ENCODE measurements around the gene SUGP2.

- TF ChIP-seq, protein P1, sequence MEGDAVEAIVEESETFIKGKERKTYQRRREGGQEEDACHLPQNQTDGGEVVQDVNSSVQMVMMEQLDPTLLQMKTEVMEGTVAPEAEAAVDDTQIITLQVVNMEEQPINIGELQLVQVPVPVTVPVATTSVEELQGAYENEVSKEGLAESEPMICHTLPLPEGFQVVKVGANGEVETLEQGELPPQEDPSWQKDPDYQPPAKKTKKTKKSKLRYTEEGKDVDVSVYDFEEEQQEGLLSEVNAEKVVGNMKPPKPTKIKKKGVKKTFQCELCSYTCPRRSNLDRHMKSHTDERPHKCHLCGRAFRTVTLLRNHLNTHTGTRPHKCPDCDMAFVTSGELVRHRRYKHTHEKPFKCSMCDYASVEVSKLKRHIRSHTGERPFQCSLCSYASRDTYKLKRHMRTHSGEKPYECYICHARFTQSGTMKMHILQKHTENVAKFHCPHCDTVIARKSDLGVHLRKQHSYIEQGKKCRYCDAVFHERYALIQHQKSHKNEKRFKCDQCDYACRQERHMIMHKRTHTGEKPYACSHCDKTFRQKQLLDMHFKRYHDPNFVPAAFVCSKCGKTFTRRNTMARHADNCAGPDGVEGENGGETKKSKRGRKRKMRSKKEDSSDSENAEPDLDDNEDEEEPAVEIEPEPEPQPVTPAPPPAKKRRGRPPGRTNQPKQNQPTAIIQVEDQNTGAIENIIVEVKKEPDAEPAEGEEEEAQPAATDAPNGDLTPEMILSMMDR (IDR thresholded peaks at IDR 0.05), result no peak
- no peak for TF ChIP-seq EP300 (IDR thresholded peaks at IDR 0.05; ENCODE audit: low read depth)
These were observed 79.2 kb downstream of the SUGP2 start for GRCh38 chr19:18954094-18954493.

All from transverse colon (tissue), 3 donors.